ENCODE results near the gene CAMTA1.

Gene CAMTA1

DNA sequence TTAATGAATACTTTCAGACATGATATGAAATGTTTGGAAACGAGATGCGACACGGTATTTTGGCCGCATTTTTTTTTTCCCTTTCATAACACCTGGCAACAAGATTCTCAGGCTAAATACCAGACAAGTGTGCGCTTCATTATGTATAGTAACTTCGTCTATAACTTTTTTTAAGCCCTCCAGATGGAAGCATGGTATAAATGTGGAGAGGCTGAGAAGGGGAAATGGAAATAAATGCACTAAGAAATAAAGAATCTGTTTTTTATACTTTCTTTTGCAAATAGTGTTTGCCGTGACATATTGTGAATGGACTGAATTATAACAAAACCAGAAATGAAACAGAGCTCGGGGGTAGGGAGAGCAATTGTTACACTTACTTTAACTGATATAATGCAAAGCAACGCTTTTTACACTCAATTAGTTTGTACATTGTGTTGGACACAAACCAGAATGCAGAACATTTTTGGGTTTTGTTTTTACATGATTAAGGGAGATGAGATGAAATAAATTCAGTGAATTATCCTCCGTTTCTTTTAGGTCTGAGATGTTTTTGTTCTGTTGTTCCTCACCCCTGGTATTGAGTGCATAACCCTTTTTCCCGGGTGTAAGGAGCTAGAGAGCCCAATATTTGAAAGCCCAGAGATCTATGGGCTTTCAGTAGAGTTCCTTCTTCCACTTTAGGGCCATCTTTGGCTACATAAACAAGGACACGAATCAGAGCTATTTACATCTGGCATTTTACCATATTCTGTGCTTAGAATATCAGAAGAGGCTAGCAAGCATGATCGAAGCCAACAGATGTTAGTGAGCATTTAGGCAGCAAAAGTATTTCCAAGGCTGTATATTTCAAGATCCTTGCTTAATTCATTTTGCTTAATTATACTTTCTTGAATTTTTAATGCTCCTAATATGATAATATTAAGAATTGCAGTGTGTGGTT, 478.0 kb downstream of the CAMTA1 start:
- TF ChIP-seq, protein P1, sequence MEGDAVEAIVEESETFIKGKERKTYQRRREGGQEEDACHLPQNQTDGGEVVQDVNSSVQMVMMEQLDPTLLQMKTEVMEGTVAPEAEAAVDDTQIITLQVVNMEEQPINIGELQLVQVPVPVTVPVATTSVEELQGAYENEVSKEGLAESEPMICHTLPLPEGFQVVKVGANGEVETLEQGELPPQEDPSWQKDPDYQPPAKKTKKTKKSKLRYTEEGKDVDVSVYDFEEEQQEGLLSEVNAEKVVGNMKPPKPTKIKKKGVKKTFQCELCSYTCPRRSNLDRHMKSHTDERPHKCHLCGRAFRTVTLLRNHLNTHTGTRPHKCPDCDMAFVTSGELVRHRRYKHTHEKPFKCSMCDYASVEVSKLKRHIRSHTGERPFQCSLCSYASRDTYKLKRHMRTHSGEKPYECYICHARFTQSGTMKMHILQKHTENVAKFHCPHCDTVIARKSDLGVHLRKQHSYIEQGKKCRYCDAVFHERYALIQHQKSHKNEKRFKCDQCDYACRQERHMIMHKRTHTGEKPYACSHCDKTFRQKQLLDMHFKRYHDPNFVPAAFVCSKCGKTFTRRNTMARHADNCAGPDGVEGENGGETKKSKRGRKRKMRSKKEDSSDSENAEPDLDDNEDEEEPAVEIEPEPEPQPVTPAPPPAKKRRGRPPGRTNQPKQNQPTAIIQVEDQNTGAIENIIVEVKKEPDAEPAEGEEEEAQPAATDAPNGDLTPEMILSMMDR (IDR thresholded peaks at IDR 0.05; ENCODE audit: insufficient read depth, low read depth, low read length, missing control alignments) = no peak
- H3K4me3 ChIP-seq (ENCODE audit: low read depth, low read length) = no peak overlapping the region
- no peak for DNase-seq (ENCODE audit: low read depth)

DNA sequence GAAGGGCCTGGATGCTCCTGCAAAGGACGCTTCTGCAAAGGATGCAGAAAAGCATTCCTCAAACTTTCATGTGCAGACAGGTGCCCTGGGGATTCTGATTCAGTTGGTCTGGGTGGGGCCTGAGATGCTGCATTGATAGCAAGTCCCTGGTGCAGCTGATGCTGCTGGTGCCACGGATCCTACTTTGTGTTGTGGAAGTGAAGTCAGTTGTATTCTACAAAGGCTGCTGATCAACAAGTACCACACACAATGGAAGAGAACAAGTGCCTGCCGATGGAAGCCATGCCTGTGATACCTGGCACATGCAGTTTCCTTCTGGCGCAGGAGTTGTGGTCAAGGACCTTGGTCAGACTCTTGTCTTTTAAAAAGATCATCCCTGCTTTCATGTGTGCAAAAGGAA, 478.8 kb downstream of the CAMTA1 start:
- TF ChIP-seq, protein P1 (IDR thresholded peaks at IDR 0.05; ENCODE audit: insufficient read depth, low read depth, low read length, missing control alignments) = no peak
- no peak for DNase-seq (ENCODE audit: low read depth)

DNA sequence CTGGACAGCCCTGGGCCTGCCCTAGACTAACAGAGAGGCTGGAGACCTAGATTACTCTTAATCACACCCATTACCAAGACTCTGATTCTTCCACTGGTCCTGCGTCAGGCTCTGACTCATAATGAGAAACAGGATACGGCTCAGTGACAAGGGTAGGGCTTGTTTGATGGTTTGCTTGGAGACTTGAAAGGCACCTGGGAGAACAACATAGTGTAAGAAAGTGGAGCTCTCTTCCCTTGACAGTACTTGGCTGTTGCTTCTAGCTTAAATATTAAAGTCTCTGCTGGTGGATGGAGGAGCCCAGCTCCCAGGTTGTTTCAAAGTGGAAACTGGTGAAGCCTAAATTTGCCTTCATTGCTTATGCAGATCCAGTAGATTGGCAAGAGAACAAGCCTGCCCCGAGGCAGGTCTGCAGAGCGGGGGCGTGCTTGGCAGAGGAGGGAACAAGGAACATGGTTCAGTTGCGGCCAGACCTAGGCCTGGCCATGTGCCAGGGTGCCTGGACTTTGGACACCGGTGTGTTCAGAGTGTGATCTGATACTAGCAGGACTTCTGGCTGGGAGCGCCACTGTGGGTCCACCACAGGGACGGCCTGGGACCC, 480.6 kb downstream of the CAMTA1 start:
- DNase-seq (ENCODE audit: low read depth) = peak; percentile 48
- TF ChIP-seq, protein P1 (IDR thresholded peaks at IDR 0.05; ENCODE audit: insufficient read depth, low read depth, low read length, missing control alignments) = no peak
- no peak overlapping the region for H3K4me3 ChIP-seq (ENCODE audit: low read depth, low read length)

More for the DNA sequence above, 478.8 kb downstream of the CAMTA1 start:
- no peak overlapping the region for H3K4me3 ChIP-seq (ENCODE audit: low read depth, low read length)

DNA sequence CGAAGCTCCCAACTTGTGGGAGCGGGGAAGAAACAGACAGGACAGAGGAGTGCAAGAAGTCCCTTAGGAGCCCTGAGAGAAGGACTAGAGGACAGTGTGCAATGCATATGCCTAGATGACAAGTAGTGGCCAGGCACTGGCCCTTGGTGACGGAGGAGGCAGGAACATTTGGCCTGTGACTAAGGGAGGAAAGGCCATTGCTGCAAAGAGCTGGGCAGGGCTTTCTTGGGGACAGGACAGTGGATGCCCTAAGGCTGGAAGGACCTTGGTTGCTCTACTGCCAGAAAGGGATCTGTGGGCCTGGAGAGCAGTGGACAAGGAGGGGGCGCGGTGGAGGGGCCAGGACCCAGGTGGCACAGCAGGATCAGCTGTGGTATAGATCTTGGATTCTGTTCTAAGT, 481.3 kb downstream of the CAMTA1 start:
- DNase-seq (ENCODE audit: low read depth) = no peak
- TF ChIP-seq, protein P1 (IDR thresholded peaks at IDR 0.05; ENCODE audit: insufficient read depth, low read depth, low read length, missing control alignments) = no peak
- no peak overlapping the region for H3K4me3 ChIP-seq (ENCODE audit: low read depth, low read length)

DNA sequence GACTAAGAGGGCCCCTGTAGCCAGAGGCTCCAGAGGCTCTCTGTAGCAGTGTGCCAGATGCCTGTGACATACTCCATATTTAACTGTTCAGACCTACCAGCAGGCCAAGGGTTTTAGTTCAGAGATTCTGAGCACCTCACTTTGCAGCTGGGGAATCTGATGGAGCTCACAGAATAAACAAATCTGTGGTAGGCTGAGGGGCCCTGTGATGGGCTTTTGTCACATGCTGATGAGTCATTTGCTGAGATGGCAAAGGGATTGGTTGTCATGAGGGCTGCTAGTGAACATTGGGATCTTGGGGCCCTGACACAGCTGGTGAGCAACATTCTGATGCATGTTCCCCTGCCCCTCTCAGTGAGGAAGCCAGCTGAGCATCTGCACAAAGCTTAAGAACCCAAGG, 482.2 kb downstream of the CAMTA1 start:
- DNase-seq (ENCODE audit: low read depth) = no peak
- TF ChIP-seq, protein P1 (IDR thresholded peaks at IDR 0.05; ENCODE audit: insufficient read depth, low read depth, low read length, missing control alignments) = no peak
- no peak overlapping the region for H3K4me3 ChIP-seq (ENCODE audit: low read depth, low read length)

DNA sequence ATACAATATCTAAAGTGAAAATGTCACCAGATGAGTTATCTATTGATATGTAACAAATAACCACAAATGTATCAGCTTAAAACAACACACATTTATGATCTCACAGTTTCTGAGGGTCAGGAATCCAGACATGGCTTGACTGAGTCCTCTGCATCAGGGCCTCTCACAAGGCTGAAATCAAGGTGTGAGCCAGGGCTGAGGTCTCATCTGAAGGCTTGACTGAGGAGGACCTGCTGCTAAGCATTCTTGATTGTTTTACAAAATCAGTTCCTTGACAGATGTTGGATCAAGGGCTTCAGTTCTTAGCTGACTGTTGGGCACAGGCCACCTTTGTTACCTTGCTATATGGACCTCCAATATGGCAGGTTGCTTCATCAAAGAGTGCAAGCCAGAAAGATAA, 483.7 kb downstream of the CAMTA1 start:
- TF ChIP-seq, protein P1 (IDR thresholded peaks at IDR 0.05; ENCODE audit: insufficient read depth, low read depth, low read length, missing control alignments) = no peak
- H3K4me3 ChIP-seq (ENCODE audit: low read depth, low read length) = no peak overlapping the region
- no peak for DNase-seq (ENCODE audit: low read depth)

Measured in GM12865 (cell line).